HEK293T (cell line): ENCODE results near the gene DOK3.

ENCODE experiments used
- BHLHE40 ChIP-seq: fragments of 450-650 bp; IDR thresholded peaks from 2 replicates; pipeline ENCODE4 v1.6.1; 2016; ENCODE audit warnings: mild to moderate bottlenecking, moderate library complexity, borderline replicate concordance
- FOXA1 ChIP-seq: fragments of 450-650 bp; IDR thresholded peaks from 2 replicates; pipeline ENCODE4 v1.6.1; 2016; ENCODE audit warnings: mild to moderate bottlenecking
- FOXK2 ChIP-seq: fragments of 450-650 bp; IDR thresholded peaks from 2 replicates; pipeline ENCODE4 v1.6.1; 2016; ENCODE audit warnings: mild to moderate bottlenecking
- FOXM1 ChIP-seq: fragments of 450-650 bp; IDR thresholded peaks from 2 replicates; pipeline ENCODE4 v1.6.1; 2017; ENCODE audit warnings: mild to moderate bottlenecking, borderline replicate concordance
- LEF1 ChIP-seq: fragments of 450-650 bp; IDR thresholded peaks from 2 replicates; pipeline ENCODE4 v1.6.1; 2017; ENCODE audit warnings: mild to moderate bottlenecking, borderline replicate concordance
- NFRKB ChIP-seq: fragments of 450-650 bp; IDR thresholded peaks from 2 replicates; pipeline ENCODE4 v1.6.1; 2016; ENCODE audit warnings: mild to moderate bottlenecking, moderate library complexity
- ZNF384 ChIP-seq: fragments of 450-650 bp; IDR thresholded peaks from 2 replicates; pipeline ENCODE4 v1.6.1; 2016
- TF ChIP-seq, protein P1 (sequence below): fragments of 450-650 bp; IDR thresholded peaks from 2 replicates; pipeline ENCODE4 v1.6.1; 2016

DNA sequence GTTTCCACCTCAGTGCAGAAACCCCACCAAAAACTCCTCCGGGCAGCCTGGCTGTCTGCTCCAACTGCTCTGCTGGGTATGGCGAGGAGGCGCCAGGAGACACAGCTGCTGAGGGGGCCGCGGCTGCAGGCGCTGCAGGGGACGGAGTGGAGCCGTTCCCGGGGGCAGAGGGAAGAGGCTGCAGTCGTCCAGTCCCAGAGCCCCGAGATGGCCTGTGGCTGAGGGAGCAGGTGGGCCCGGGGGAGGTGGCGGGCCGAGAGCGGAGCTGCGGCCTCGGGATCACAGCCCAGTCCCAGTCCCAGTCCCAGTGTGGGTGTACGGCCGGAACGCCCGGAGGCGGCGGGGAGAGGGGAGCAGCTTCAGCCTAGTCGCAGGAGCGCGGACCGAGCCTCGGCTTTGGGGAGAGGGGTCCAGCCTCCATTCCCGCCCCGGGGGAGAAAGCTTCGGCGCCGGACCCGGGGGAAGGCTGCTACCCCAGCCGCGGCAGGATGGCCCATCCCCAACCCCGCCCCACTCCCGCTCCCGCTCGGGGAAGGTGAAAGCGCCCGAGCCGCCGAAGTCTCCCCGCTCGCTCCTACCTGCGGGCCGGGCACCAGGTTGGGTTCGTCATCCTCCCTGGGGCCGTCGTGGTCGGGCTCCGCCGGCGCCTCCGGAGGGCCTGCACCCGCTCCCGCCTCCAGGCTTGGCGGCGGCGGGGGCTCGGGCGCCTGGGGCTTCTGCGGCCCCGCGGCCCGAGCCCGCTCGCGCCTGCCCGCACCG lies 44.2 kb upstream of the DOK3 start:
- TF ChIP-seq FOXM1: no peak
- TF ChIP-seq ZNF384: no peak
- no peak for TF ChIP-seq NFRKB
- TF ChIP-seq FOXA1: no peak
- TF ChIP-seq, protein P1, sequence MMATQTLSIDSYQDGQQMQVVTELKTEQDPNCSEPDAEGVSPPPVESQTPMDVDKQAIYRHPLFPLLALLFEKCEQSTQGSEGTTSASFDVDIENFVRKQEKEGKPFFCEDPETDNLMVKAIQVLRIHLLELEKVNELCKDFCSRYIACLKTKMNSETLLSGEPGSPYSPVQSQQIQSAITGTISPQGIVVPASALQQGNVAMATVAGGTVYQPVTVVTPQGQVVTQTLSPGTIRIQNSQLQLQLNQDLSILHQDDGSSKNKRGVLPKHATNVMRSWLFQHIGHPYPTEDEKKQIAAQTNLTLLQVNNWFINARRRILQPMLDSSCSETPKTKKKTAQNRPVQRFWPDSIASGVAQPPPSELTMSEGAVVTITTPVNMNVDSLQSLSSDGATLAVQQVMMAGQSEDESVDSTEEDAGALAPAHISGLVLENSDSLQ: no peak
- no peak for TF ChIP-seq LEF1
- no peak for TF ChIP-seq FOXK2
- no peak for TF ChIP-seq BHLHE40
